Spinal cord (tissue), 10 donors: ENCODE measurements around the gene TAGLN3. TPM values are rescaled to one million over a fixed set of nuclear protein-coding genes. Genes with fewer than 3 reads are reported as not detected.
"Not testable (repeated sequence)": the region's sequence is repeated elsewhere in the genome, so short reads cannot be mapped to it uniquely, and the experiment has no call there.

Source experiments
- DNase-seq, 6 donors: peaks; one replicate each; pipeline versions ENCODE4 v3.0.0 to v3.0.0-alpha.2; 2013 to 2015; ENCODE audit warnings: low spot score in 6 of 6, low read depth in 4 of 6
- H3K27ac ChIP-seq: one replicate; pipeline ENCODE4 v1.5.1; 2013; ENCODE audit warnings: low read depth, low read length, control low read depth
- H3K27me3 ChIP-seq: one replicate; pipeline ENCODE4 v1.6.1; 2013; ENCODE audit warnings: low read length; ENCODE audit not compliant: control insufficient read depth, insufficient read depth
- H3K36me3 ChIP-seq: one replicate; pipeline ENCODE4 v1.6.1; 2013; ENCODE audit warnings: low read length; ENCODE audit not compliant: control insufficient read depth, insufficient read depth
- H3K4me1 ChIP-seq: one replicate; pipeline ENCODE4 v1.6.1; 2013; ENCODE audit warnings: low read length; ENCODE audit not compliant: control insufficient read depth, insufficient read depth
- H3K4me3 ChIP-seq: one replicate; pipeline ENCODE4 v1.5.1; 2013; ENCODE audit warnings: low read depth, low read length, control low read depth
- H3K9me3 ChIP-seq: one replicate; pipeline ENCODE4 v1.6.1; 2013; ENCODE audit warnings: low read length; ENCODE audit not compliant: control insufficient read depth, insufficient read depth
- WGBS: methylation state at CpG from one replicate; pipeline ENCODE4 v1.1.5; 2013; ENCODE audit warnings: missing lambda C conversion rate; ENCODE audit not compliant: insufficient coverage; 5-methylcytosine and 5-hydroxymethylcytosine counted together
- polyA plus RNA-seq, 2 donors: library from polyadenylated mRNA; unstranded; fragments of 120-200 nt; gene quantifications; one replicate each; pipeline ENCODE4 v1.2.1, GENCODE V29; 2013; ENCODE audit not compliant: insufficient read length in 2 of 2
- total RNA-seq, 2 donors: library from RNA; depleted of rRNA in 1 of 2; stranded (reverse); fragments of 120-200 nt in 1 of 2; fragments of >200 nt in 1 of 2; gene quantifications; one replicate each; pipeline versions ENCODE4 v1.2.3 to v1.2.4, GENCODE V29; 2013 to 2014
- donor health status: healthy.

TAGLN3 gene
- total and polyA plus RNA-seq, 4 donors = 52.6 to 171 (median 114) TPM

DNA sequence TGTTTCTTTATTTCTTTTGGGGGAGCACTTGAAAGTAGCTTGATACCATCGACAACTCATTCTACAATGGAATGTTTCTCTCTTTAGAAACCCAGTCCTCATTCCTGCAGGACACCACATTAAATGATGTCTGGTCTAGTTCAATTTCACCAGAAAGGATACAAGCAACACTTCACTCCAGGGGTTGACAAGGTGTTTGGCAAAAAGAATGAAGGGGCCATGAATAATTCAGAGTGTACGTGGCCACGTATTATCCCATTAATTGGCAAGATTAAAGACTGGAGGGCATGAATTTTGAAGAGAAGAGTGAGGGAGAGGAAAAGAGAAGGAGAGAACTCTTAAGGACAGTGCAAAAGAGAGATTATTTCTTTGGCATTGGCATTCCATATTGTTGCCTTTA lies 36.5 kb downstream of the TAGLN3 start:
- Histone ChIP-seq H3K27ac (no peak overlapping the region), H3K36me3 (no peaks in the 10 kb centered on the region), H3K27me3 (no peaks in the 10 kb centered on the region), H3K4me3 (no peak overlapping the region), H3K4me1 (peaks cover 5% of the 10 kb centered on the region), H3K9me3 (no peaks in the 10 kb centered on the region)
- 37% methylated on average over 2 of the region's 3 CpGs for WGBS
- peak in 1 of 6 donors; percentile 52 for DNase-seq

DNA sequence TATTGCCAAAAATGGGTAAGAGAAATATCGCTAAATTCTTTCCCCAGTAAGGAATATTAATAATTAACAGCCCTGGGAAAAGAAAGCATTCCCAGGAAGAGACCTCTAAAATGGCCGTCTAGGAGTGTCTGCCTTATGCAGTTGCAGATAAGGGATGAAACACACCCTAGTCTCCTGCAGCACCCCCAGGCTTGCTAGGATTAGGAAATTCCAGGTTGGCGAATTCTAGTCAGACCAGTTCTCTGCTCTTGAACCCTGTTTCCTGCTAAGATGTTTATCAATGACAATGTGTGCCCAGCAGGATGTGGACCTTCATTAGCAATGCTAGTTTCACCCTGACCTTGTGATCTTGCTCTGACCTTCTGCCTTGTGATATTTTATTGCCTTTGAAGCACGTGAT lies 38.5 kb downstream of the TAGLN3 start:
- DNase-seq, H3K27me3 ChIP-seq, H3K4me3 ChIP-seq, H3K27ac ChIP-seq, H3K36me3 ChIP-seq, H3K4me1 ChIP-seq, H3K9me3 ChIP-seq: not testable (repeated sequence)
- 88% methylated on average over 1 of the region's 4 CpGs for WGBS

DNA sequence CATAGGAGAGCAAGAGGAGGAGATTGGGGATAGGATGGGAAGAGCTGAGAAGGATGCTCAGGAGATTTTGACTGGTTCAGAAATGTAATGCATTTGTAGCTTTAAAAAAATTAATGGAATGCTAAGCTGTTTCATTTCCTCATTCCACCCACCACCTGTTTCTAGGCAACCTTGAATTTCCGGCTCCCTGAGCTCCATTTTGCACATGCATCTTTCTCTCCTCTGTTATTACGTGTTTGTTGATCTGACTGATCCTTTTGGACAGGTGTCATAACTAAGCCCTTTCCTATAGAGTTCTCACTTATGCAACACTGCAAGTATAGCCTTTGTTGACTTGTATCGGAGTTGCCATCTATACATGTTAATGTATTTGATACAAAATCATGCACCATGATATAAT lies 40.1 kb downstream of the TAGLN3 start:
- peak in 1 of 6 donors; percentile 65 for DNase-seq

DNA sequence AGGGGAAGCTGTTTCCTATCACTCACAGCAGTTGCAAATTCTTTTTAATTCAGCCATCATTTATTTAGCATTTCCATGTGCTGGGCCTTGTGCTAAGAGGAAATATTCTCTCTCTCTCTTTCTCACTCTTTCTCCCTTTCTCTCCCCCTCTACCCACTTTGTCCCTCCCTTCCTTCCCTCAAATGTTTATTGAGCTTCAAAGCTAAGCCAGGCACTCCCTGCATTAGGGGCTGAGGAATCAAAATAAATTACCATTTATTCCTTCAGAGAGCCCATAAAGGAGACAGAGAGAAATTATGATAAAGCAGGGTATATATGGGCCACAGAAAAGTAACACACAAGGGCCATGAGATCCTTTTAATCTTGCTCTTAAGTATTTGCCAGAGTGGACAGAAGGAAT lies 42.6 kb downstream of the TAGLN3 start:
- Histone ChIP-seq H3K27ac (no peak overlapping the region), H3K4me1 (peaks cover 5% of the 10 kb centered on the region), H3K27me3 (no peaks in the 10 kb centered on the region), H3K36me3 (no peaks in the 10 kb centered on the region), H3K9me3 (no peaks in the 10 kb centered on the region), H3K4me3 (no peak overlapping the region)
- no peak for DNase-seq

More for the DNA sequence above, 40.1 kb downstream of the TAGLN3 start:
- peaks cover 5% of the 10 kb centered on the region for H3K4me1 ChIP-seq
- H3K27me3 ChIP-seq = no peaks in the 10 kb centered on the region
- H3K36me3 ChIP-seq = no peaks in the 10 kb centered on the region
- no CpG with 5 or more reads among the region's 3 CpGs for whole genome bisulfite sequencing
- no peaks in the 10 kb centered on the region for H3K9me3 ChIP-seq
- H3K4me3 ChIP-seq = no peak overlapping the region
- H3K27ac ChIP-seq = no peak overlapping the region

DNA sequence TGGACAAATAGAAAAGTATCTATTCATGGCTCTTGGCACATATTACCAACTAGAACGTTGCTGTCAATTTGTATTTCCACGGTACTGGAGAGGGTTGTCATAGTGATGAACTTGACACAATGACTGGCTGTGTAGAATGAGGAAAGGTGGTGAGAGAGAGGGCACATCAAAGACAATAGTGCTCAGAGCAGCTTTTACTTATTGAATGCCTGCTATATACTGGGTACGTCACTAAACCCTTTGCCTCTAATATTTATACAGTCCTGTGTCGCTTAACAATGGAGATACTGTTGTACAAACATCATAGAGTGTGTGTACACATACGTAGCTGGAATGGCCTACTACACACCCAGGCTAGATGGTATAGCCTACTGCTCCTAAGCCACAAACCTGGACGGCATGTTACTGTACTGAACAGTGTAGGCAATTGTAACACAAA lies 44.1 kb downstream of the TAGLN3 start:
- peak in 2 of 6 donors; percentile 55 to 78 for DNase-seq
- H3K36me3 ChIP-seq = no peaks in the 10 kb centered on the region
- peaks cover 5% of the 10 kb centered on the region for H3K4me1 ChIP-seq
- no peaks in the 10 kb centered on the region for H3K9me3 ChIP-seq
- no peaks in the 10 kb centered on the region for H3K27me3 ChIP-seq
- H3K4me3 ChIP-seq = no peak overlapping the region
- WGBS = no CpG with 5 or more reads among the region's 6 CpGs
- no peak overlapping the region for H3K27ac ChIP-seq

DNA sequence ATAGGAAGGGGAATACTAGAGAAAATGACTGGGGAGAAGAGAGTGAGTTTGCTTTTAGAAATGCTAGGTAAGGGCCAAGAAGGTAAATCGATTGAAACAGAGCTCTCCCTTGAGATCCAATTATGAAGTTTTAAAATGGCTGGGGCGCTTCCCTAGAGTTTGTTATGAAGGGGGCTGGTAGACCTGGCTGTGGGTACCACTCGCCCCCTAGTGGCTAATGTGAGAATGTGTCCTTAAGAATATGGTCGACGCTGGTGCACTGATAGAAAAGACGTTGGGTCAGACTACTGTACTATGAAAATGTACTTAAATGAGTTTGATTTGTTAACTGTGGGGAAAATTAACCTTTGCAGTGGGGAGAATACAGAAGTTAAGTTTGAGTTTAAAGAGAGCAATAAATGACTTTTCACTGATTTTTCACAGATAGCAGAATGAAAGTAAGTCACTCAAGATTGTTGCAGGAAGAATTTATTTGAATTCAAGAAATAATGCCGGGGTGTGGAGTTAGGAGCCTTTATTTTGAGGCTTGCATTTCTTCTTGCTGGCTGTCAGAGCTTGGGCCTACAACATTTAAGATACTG lies 45.0 kb downstream of the TAGLN3 start:
- WGBS = 3% methylated on average over 6 of the region's 7 CpGs

DNA sequence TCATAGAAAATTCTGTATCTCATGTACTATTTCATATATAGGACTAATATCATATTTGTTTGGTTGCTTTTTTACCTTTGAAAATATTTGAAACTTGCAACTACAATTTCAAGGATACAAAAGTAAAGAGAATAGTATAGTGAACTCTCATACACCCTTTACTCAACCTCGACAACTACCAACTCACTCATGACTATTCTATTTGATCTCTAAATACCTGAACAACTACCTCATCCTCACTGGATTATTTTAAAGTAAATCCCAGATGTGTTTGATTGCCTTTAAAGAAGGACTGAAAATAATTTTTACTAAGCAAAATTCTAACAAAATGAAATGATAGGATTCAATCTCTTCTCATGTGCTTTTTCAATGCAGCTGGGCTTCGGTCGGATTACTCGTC lies 47.9 kb downstream of the TAGLN3 start:
- no peak overlapping the region for H3K27ac ChIP-seq
- H3K36me3 ChIP-seq = no peaks in the 10 kb centered on the region
- H3K4me1 ChIP-seq = no peaks in the 10 kb centered on the region
- WGBS = no CpG with 5 or more reads among the region's 4 CpGs
- no peak for DNase-seq
- no peaks in the 10 kb centered on the region for H3K9me3 ChIP-seq
- no peaks in the 10 kb centered on the region for H3K27me3 ChIP-seq
- H3K4me3 ChIP-seq = no peak overlapping the region

More for the DNA sequence above, 45.0 kb downstream of the TAGLN3 start:
- H3K27me3 ChIP-seq = no peaks in the 10 kb centered on the region
- peak; percentile 35 to 92 (median 58) for DNase-seq
- no peaks in the 10 kb centered on the region for H3K36me3 ChIP-seq
- H3K4me1 ChIP-seq = no peaks in the 10 kb centered on the region
- no peak overlapping the region for H3K4me3 ChIP-seq
- no peak overlapping the region for H3K27ac ChIP-seq
- no peaks in the 10 kb centered on the region for H3K9me3 ChIP-seq

DNA sequence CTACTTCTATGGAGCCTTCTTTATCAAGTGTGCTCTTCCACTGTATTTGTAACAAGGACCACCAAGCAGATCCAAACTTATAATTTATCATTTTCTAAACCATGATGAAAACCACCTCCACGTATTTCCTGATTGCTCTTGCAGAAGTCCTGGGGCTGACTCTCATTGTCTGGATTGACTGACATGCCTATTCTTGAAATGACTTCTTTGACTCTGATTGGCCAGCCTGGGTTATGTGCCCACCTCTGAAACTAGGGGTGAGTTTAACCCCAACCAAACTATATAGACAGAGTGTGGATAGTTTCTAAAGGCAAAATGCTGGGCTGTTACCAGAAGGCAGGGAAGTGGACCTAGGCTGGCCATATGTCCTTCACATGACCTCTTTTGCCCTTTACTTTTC lies 48.5 kb downstream of the TAGLN3 start:
- WGBS = 100% methylated on average over 1 of the region's 1 CpG
- Histone ChIP-seq H3K36me3 (no peaks in the 10 kb centered on the region), H3K4me1 (no peaks in the 10 kb centered on the region), H3K4me3 (no peak overlapping the region), H3K9me3 (no peaks in the 10 kb centered on the region), H3K27ac (no peak overlapping the region), H3K27me3 (no peaks in the 10 kb centered on the region)
- no peak for DNase-seq

DNA sequence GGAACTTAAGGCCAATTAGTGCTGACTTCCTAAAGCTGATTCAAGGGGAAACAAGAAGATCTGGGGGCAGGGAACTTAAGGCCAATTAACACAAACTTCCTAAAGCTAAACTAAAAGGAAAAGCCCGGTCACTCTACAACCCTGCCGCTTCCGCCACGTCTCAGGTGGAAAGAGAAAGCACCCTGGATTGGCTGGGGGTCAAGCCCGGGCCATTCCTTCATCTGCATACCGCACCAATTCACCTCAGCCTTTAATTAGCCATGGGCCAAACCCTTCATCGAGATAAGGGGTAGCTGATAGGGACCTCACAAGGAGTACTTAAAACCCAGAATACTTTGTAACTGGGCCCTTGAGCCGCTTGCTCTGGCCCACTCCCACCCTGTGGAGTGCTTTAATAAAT lies 50.2 kb downstream of the TAGLN3 start:
- no peak overlapping the region for H3K27ac ChIP-seq
- H3K9me3 ChIP-seq = no peaks in the 10 kb centered on the region
- DNase-seq = no peak
- no peaks in the 10 kb centered on the region for H3K27me3 ChIP-seq
- H3K4me3 ChIP-seq = no peak overlapping the region
- no peaks in the 10 kb centered on the region for H3K36me3 ChIP-seq
- H3K4me1 ChIP-seq = no peaks in the 10 kb centered on the region
- 60% methylated on average over 2 of the region's 8 CpGs for WGBS

DNA sequence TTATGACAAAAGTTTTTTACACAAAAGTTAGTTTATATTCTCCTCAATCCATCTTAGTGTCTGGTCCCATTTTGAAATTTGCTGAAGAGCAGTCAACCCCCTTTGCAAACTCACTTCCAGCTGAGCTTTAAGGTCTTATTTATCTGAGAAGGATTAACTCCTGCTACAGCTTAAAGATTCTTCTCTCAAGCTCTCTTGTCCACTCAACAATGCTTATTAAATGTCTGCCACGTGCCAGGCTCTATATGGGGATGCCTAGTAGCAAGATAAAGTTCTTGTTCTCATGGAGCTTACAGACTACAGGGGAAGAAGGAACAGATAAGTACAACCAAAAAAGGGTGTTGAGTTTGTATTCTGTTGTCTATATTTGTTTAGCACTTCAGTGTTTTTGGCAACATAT lies 54.5 kb downstream of the TAGLN3 start:
- Histone ChIP-seq H3K4me3 (no peak overlapping the region), H3K27ac (no peak overlapping the region), H3K27me3 (no peaks in the 10 kb centered on the region), H3K9me3 (no peaks in the 10 kb centered on the region), H3K36me3 (no peaks in the 10 kb centered on the region), H3K4me1 (no peaks in the 10 kb centered on the region)
- no peak for DNase-seq
- WGBS = no CpG with 5 or more reads among the region's 1 CpG
